Iris pigment epithelial cell (primary cell): ENCODE data around the gene MBD3L4.
A peak's percentile ranks its signal among the peaks of the same experiment; 100 is the strongest.
"Not testable (repeated sequence)": the region's sequence is repeated elsewhere in the genome, so short reads cannot be mapped to it uniquely, and the experiment has no call there.

Source experiments
- DNase-seq: peaks from one replicate; pipeline ENCODE4 v3.0.0-alpha.2; 2011; ENCODE audit warnings: low read depth

MBD3L4 gene

GRCh38 chr19:7040079-7040478 lies at the start of gene MBD3L4:
Gene MBD3L4, minus strand, starts transcription at chr19:7040179. Its CDS starts 35 bp downstream, at chr19:7040144.
- not testable (repeated sequence) for DNase-seq

DNA sequence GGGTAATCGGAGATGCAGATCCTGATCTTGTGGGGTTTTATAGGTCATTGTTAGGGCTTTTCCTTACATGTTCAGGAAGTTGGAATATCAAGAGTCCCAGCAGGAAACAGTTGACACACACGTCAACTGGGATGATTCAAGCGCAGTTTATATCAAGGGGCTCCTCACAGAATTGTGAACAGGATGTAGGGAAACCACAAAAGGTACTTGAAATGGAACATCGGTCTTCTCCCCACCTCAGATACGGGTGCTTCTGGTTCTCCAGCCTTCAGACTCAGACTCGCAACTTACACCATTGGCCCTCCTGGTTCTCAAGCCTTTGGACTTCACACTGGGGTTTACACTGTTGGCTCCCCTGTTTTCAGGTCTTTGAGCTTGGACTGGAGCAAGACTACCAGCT lies 49.0 kb upstream of the MBD3L4 start:
- no peak for DNase-seq

DNA sequence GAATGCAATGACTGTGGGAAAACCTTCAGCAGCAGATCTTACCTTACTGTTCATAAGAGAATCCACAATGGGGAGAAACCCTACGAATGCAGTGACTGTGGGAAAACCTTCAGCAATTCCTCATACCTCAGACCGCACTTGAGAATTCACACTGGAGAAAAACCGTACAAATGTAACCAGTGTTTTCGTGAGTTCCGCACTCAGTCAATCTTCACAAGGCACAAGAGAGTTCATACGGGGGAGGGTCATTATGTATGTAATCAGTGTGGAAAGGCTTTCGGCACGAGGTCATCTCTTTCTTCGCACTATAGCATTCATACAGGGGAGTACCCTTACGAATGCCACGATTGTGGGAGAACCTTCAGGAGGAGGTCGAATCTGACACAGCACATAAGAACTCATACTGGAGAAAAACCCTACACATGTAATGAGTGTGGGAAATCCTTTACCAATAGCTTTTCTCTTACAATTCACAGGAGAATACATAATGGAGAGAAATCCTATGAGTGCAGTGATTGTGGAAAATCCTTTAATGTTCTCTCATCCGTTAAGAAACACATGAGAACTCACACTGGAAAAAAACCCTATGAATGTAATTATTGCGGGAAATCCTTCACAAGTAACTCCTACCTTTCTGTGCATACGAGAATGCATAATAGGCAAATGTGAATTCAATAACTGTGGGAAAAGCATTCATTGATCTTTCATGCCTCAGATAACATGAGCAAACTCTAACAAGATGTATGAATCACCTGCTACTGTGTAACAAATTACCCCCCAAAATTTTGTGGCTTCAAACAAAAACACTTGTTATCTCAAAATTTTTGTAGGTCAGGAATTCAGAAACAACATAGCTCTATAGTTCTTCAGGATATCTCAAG lies 43.3 kb upstream of the MBD3L4 start:
- DNase-seq, result peak; percentile 38

DNA sequence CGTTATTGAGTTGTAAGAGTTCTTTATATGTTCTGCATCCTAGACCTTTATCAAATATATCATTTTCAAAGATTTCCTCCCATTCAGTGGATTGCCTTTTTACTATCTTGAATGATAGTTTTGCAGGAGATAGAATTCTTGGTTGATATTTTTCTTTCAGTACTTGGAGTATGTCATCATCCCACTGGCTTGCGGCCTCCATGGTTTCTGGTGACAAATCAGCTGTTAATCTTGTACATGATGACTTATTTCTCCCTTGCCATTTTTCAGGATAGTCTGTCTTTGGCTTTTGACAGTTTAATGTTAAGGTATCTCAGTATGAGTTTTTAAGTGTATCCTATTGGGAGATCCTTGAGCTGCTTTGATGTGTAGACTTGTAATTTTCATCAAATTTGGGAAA lies 38.0 kb upstream of the MBD3L4 start:
- DNase-seq, result no peak

DNA sequence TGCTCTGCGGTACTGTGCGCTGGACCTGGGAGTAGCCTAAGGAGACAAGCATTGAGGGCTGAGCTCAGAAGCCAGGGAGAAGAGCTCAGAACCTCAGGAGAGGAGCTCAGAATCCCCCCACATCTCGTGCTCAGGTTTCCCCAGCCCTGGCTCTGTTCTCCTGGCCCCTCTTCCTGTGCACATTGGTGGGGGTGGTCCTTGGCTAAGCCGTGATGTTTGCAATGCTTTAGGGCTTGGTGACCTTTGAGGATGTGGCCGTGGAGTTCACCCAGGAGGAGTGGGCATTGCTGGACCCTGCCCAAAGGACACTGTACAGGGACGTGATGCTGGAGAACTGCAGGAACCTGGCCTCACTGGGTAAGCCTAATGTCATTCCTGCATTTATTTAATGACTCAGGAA lies 36.2 kb upstream of the MBD3L4 start:
- no peak for DNase-seq

DNA sequence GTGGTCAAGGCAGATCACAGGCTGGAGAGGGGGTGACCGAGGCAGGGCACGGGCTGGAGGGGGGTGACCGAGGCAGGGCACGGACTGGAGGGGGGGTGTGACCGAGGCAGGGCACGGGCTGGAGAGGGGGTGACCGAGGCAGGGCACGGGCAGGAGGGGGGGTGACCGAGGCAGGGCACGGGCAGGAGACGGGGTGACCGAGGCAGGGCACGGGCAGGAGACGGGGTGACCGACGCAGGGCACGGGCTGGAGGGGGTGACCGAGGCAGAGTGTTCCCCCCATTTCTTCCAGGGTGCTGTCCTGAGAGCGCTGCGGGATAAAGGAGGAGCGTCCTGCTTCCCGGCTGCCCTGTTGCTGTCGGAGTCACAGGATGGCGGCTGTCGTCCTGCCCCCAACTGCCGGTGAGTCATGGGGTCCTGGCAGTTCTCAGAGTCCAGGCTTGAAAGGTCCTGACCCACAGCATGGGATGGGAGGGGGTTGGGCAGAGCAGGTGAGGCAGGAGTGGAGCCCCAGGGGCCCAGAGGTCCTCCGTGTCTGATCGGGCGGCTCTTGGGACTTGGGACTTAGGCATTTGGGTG lies 34.8 kb upstream of the MBD3L4 start:
- DNase-seq, result no peak

DNA sequence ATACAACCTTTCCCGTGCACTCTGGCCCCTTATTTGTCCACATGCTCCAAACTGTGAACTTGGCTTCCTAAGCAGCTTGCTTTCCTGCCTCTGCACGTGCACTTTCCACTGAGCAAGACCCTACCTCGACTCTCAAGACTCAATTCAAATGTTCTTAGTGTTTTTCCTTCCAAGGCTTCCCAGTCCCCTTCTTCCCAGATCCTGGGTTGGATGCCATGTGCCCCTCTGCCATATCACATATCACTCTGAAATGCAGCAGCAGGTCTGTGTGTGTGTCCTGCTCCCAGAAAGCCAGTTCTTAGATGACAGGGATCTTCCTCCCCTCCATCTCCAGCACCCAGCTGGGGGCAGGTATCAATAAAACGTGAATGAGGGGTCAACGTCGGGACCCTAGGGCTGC lies 32.6 kb upstream of the MBD3L4 start:
- no peak for DNase-seq

GRCh38 chr19:7069904-7070226 lies 29.9 kb upstream of the MBD3L4 start:
- peak; percentile 12 for DNase-seq

DNA sequence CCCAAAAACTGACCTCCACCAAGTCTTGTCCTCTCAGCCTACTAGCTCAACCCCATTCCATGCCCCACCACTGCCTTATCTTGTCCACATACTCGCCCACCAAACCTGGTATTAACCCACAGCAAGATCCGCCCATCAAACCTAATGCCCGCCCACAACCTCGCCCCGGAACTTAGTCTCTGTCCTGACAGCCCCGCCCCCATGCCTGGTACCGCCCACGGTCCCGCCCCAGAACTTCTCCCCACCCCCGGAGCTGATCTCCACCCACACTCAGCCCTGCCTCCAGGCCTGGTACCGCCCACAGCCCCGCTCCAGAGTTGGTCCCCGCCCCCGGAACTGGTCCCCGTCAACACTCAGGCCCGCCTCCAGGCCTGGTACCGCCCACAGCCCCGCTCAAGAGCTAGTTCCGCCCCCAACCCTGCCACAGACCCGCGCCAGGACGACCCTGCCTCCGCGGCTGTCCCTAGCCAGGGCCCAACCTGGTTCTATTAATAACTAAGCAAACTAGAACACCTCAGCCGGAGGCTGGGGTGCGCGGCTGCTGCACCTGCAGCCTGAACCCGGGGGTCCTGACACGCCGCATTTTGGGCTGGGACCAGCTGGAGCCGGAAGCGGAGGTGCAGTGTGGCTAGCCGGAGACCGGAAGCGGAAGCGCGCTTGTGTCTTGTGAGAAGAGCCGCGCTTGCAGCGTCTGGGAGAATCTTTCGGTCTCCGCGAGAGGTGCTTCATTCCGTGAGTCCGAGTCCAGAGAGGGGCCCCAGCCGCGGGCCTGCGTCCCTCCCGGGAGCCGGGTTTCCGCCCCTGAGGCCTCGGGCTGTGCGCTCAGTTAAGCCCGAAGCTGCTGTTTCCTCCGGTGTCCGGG lies 29.3 kb upstream of the MBD3L4 start, which contains the start of gene ZNF557:
ZNF557 (plus strand) TSS at position 662 of the 862 bp plus-strand sequence. CDS start 5,372 bp downstream, outside the sequence.
- peak; percentile 99 for DNase-seq

GRCh38 chr19:7068599-7068998 lies 28.6 kb upstream of the MBD3L4 start:
- no peak for DNase-seq

GRCh38 chr19:7067716-7068115 lies 27.7 kb upstream of the MBD3L4 start:
- peak; percentile 36 for DNase-seq

GRCh38 chr19:7067122-7067521 lies 27.1 kb upstream of the MBD3L4 start:
- DNase-seq, result peak; percentile 32

GRCh38 chr19:7063764-7064418 lies 23.9 kb upstream of the MBD3L4 start:
- no peak for DNase-seq

DNA sequence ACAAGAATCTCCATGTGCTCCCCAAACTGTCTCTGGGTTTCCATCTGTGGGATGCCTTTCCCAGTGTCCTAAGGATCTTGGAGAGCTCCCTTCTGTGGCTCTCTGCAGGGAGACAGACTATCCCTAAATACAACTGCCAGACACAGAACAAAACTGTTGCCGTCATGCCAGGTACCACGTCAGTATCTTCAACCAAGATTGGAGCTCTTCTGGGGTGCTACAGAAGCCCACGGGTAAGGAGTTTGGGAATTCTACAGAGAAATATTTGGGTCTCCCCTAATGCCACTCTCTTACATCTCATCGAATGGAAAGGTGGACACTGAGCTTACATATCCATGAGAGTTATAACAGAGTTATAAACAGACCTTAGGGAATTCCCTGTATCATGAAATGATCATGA lies 23.4 kb upstream of the MBD3L4 start:
- no peak for DNase-seq

DNA sequence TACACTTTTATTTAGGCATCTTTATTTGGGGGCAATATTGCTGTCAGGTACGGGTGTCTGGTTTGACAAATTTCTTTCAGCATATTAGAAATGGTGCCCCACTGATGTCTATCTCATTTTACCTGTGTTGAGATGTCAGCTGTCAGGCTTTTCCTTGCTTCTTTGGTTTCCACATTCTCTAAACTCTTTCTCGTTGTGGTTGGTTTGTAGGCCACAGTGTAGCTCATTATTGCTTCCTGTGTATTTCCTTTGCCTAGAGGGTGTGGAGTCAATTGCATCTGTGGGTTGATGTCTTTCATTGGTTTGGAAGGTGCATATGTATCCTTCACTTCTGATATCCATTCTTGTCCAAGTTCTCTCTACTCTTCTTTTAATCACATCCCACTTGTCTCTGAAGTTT lies 20.0 kb upstream of the MBD3L4 start:
- DNase-seq, result not testable (repeated sequence)

GRCh38 chr19:7058576-7058975 lies 18.6 kb upstream of the MBD3L4 start, which contains the start of gene MBD3L3:
Gene MBD3L3, minus strand, starts transcription at chr19:7058676. Its CDS starts 71 bp downstream, at chr19:7058605.
- DNase-seq, result not testable (repeated sequence)

GRCh38 chr19:7056371-7056770 lies 16.4 kb upstream of the MBD3L4 start:
- not testable (repeated sequence) for DNase-seq

DNA sequence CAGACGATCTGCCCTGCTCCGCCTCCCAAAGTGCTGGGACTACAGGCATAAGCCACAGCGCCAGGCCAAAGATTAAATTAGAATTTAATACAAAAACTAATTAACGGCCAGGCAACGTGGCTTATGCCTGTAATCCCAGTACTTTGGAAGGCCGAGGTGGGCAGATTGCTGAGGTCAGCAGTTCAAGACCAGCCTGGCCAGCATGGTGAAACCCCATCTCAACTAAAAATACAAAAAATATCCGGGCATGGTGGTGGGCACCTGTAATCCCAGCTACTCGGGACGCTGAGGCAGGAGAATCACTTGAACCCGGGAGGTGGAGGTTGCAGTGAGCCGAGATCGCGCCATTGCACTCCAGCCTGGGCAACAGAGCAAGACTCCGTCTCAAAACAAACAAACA lies 15.7 kb upstream of the MBD3L4 start:
- not testable (repeated sequence) for DNase-seq

DNA sequence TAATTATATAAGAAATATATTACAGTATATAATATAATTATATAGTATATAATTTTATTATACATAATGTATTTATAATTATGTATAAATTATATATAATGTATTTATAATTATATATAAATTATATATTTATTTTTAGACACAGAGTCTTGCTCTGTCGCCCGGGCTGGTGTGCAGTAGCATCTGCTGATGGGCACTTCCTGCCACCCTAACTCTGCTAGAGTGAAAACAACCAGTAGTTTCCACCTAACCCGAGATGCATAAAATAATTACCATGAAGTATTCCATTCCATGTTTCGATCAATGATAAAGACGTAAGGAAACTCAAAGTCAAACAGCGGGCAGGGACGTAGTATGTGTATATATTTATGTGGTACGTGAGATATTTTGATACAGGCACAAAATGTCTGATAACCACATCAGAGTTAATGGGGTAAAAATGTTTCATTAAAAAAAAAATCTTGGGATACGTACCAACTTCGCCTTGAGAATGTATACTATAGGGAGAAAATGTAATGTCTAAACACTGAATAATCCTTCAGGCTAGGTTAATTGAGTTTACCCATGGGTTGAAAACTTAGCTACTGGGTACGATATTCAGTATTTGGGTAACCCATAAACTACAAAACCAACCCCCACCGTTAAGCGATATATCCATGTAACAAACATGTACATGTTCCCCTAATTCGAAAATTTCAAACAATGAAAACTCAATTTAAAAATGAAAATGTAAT lies 14.8 kb upstream of the MBD3L4 start:
- DNase-seq, result not testable (repeated sequence)

DNA sequence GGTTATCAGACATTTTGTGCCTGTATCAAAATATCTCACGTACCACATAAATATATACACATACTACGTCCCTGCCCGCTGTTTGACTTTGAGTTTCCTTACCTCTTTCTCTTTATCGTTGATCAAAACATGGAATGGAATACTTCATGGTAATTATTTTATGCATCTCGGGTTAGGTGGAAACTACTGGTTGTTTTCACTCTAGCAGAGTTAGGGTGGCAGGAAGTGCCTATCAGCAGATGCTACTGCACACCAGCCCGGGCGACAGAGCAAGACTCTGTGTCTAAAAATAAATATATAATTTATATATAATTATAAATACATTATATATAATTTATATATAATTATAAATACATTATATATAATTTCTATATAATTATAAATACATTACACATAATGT lies 12.9 kb upstream of the MBD3L4 start:
- not testable (repeated sequence) for DNase-seq

DNA sequence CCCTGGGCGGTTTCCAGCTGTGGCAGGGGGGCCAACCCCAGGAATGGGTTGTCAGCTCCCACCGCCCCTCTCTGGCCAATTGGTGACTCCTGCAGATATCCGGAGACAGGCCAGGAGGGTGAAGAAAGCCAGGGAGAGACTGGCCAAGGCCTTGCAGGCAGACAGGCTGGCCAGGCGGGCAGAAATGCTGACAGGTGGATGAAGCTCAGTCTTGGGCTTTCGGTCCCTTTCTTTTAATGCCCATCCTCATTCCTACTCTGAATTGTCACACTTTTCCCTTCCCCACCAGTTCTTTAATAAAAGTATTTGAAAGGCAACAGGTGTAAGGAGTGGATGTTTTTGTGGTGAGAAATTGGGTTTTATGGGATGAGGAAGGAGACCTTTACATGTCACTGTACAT lies 11.4 kb upstream of the MBD3L4 start:
- not testable (repeated sequence) for DNase-seq
